ENCODE results near the gene ABAT. TPM values are rescaled to one million over a fixed set of nuclear protein-coding genes. Genes with fewer than 3 reads are reported as not detected.

The ABAT gene
- total RNA-seq, 1 donor from 2014 or later: 23.3 TPM

GRCh38 chr16:8678068-8678927, 3.9 kb downstream of the ABAT start:
- FAIRE-seq: peak; percentile 55
- Mint-ChIP-seq H3K36me3 (ENCODE audit: low read depth, unreplicated experiment) (peaks cover 8% of the 10 kb centered on the region), H3K27me3 (ENCODE audit: low read depth, unreplicated experiment) (peaks cover 2% of the 10 kb centered on the region), H3K27ac (ENCODE audit: unreplicated experiment) (peak overlapping the region; percentile 35), H3K4me3 (ENCODE audit: unreplicated experiment) (peak overlapping the region; percentile 23), H3K4me1 (ENCODE audit: low read depth, unreplicated experiment) (peaks cover 28% of the 10 kb centered on the region), H3K9me3 (ENCODE audit: unreplicated experiment) (peaks cover 5% of the 10 kb centered on the region)
- H3K79me2 ChIP-seq (ENCODE audit: insufficient read depth, low read length): no peaks in the 10 kb centered on the region
- no peaks in the 10 kb centered on the region for H3K27me3 ChIP-seq (ENCODE audit: insufficient read depth, low read length)
- H3K9ac ChIP-seq (ENCODE audit: low read length): peak overlapping the region; percentile 13
- H3K9me3 ChIP-seq (ENCODE audit: insufficient read depth, low read depth, low read length): no peaks in the 10 kb centered on the region
- no peaks in the 10 kb centered on the region for H3K36me3 ChIP-seq (ENCODE audit: insufficient read depth, low read length)
- H3K4me3 ChIP-seq (ENCODE audit: insufficient read depth, low read depth, low read length): no peak overlapping the region
- TF ChIP-seq CTCF (IDR thresholded peaks at IDR 0.05; ENCODE audit: insufficient read depth, low read depth, low read length) (no peak), EZH2 (IDR thresholded peaks at IDR 0.05; ENCODE audit: insufficient read depth, low read length) (no peak)
- H3K4me1 ChIP-seq (ENCODE audit: insufficient read depth, low read length): peaks cover 33% of the 10 kb centered on the region
- peak overlapping the region; percentile 64 for H3K27ac ChIP-seq (ENCODE audit: low read depth, low read length)
- peak; percentile 75 for DNase-seq (ENCODE audit: low read depth)
- peaks cover 12% of the 10 kb centered on the region for H4K20me1 ChIP-seq (ENCODE audit: insufficient read depth, low read length)
- H2AFZ ChIP-seq (ENCODE audit: low read depth, low read length): no peak overlapping the region
- peak overlapping the region; percentile 54 for H3K4me2 ChIP-seq (ENCODE audit: low read length)

GRCh38 chr16:8679151-8679550, 4.7 kb downstream of the ABAT start:
- TF ChIP-seq CTCF (IDR thresholded peaks at IDR 0.05; ENCODE audit: insufficient read depth, low read depth, low read length) (no peak), EZH2 (IDR thresholded peaks at IDR 0.05; ENCODE audit: insufficient read depth, low read length) (no peak)
- no peaks in the 10 kb centered on the region for H3K27me3 ChIP-seq (ENCODE audit: insufficient read depth, low read length)
- H3K27me3 Mint-ChIP-seq (ENCODE audit: low read depth, unreplicated experiment): no peaks in the 10 kb centered on the region
- H3K9me3 Mint-ChIP-seq (ENCODE audit: unreplicated experiment): peaks cover 5% of the 10 kb centered on the region
- H3K4me1 Mint-ChIP-seq (ENCODE audit: low read depth, unreplicated experiment): peaks cover 28% of the 10 kb centered on the region
- peaks cover 12% of the 10 kb centered on the region for H4K20me1 ChIP-seq (ENCODE audit: insufficient read depth, low read length)
- DNase-seq (ENCODE audit: low read depth) (no peak), FAIRE-seq (no peak)
- H3K27ac ChIP-seq (ENCODE audit: low read depth, low read length): no peak overlapping the region
- H3K9me3 ChIP-seq (ENCODE audit: insufficient read depth, low read depth, low read length): no peaks in the 10 kb centered on the region
- H3K4me3 ChIP-seq (ENCODE audit: insufficient read depth, low read depth, low read length): no peak overlapping the region
- H3K4me2 ChIP-seq (ENCODE audit: low read length): no peak overlapping the region
- H3K4me1 ChIP-seq (ENCODE audit: insufficient read depth, low read length): peaks cover 29% of the 10 kb centered on the region
- H2AFZ ChIP-seq (ENCODE audit: low read depth, low read length): no peak overlapping the region
- H3K9ac ChIP-seq (ENCODE audit: low read length): no peak overlapping the region
- no peak overlapping the region for H3K4me3 Mint-ChIP-seq (ENCODE audit: unreplicated experiment)
- H3K36me3 Mint-ChIP-seq (ENCODE audit: low read depth, unreplicated experiment): peaks cover 10% of the 10 kb centered on the region
- no peaks in the 10 kb centered on the region for H3K36me3 ChIP-seq (ENCODE audit: insufficient read depth, low read length)
- peak overlapping the region; percentile 6 for H3K27ac Mint-ChIP-seq (ENCODE audit: unreplicated experiment)
- H3K79me2 ChIP-seq (ENCODE audit: insufficient read depth, low read length): no peaks in the 10 kb centered on the region
